ENCODE results near the gene OPALIN.

OPALIN gene

DNA sequence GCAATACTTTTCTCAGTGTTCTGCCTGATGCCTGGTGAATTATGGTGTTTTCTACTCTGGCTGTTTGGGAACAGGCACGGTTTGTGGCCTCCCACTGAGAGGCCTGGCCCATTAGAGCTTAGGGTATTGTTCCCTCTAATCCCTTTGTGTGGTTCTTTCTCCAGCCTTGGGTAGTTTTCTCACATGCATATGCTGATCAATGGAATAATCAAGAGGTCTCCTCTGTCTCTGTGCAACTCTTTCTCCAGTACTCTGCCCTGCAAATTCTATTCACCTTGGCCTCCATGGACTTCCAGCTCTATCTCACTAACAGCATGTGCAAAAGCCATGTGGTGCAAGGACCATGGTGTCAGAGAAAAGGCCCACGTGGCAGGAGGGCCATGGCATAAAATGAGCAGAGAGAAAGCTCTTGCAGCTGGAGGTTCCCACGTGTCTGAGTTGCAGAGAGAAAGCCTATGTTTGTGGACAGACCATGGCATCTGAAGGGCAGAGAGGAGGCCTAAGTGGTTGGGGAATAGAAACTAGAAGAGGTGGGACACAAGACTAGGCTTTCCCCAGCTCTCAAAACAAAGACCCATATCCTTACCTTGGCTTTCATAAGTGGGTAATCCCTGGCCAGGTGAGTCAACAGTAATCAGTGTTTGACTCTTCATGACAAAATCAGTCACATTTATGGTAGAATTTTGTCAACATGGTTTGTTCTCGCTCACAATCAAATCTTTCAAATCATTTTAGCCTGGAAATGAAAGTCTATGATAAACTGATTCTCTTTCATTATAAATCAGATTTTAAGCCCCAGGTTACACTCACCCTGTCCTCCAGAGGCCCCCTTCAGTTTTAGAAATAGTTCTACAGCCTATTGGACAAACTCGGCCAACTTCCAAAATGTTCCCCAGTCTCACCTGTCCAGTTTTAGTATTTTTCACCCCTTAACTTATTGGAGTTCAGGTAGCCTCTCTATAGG, 17.3 kb downstream of the OPALIN start:
- no peaks in the 10 kb centered on the region; the same call in 1 of the 2 replicates for H3K9me2 ChIP-seq (replicated peaks; ENCODE audit: low read depth, low read length)
- TF ChIP-seq CTCF (conservative IDR thresholded peaks at IDR 0.05; ENCODE audit: low read length) (no peak), EZH2phosphoT487 (IDR thresholded peaks at IDR 0.05; ENCODE audit: borderline replicate concordance) (no peak)
- no peak overlapping the region for H3K9ac ChIP-seq (ENCODE audit: low read depth, low read length, poor library complexity, severe bottlenecking)
- H3K36me3 ChIP-seq (ENCODE audit: insufficient read depth, low read length): no peaks in the 10 kb centered on the region
- H3K9me3 ChIP-seq (ENCODE audit: insufficient read depth, low read depth, low read length): peaks cover 8% of the 10 kb centered on the region; the same call in 1 of the 2 replicates
- H2AFZ ChIP-seq (ENCODE audit: low read length): no peak overlapping the region
- no peak overlapping the region for H3K4me2 ChIP-seq (ENCODE audit: low read depth, low read length, poor library complexity, severe bottlenecking)
- no peaks in the 10 kb centered on the region for H3F3A ChIP-seq (ENCODE audit: low read depth)
- H3K4me1 ChIP-seq (ENCODE audit: insufficient read depth, low read length, poor library complexity, severe bottlenecking): no peaks in the 10 kb centered on the region
- no peak overlapping the region for H3K4me3 ChIP-seq (ENCODE audit: low read length, poor library complexity, severe bottlenecking)
- H3K27me3 ChIP-seq (ENCODE audit: insufficient read depth, low read length, poor library complexity, severe bottlenecking): peaks cover 8% of the 10 kb centered on the region
- H3K79me2 ChIP-seq (ENCODE audit: insufficient read depth, low read length): no peaks in the 10 kb centered on the region
- no peaks in the 10 kb centered on the region for H4K20me1 ChIP-seq (ENCODE audit: insufficient read depth, low read length, poor library complexity, severe bottlenecking)

DNA sequence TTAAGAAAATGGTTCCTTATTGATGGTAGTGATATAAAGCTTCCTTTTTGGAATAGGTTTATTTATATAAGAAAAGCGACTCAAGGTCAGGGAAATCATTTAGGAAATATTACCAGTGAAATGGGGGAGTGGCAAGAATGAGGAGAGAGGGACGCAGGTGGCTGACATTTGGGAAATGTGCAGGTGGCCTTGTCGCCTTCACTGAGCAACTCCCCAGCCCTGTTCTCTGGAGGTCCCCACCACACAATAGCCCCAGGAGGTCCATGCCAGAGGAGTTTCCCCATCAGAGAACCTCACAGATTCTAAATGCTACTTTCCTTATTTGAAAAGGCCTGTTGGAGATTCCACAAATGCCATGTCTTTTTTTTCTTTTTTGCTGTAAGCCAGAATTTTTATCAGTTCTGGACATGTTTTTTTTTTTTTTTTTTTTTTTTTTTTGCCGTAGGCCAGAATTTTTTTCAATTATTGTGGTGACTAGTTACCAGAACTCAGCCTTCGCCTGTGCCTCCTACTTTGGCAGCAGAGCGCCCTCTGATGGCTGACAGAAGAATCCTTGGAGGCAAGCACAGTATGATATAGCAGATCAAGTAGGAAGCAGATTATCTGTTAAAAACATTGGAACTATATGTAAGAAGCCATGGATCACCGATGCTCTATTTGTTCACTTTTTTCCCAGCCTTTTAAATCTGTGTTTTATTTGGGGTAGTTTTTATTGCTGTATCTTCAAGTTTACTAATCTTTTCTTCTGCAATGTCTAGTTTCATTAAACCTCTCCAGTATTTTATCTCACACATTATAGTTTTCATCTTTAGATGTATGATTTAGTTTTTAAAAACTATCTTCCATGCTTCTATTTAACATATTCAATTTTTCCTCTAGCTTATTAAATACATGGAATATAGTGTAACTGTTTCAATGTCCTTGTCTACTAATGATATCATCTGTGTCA, 18.6 kb downstream of the OPALIN start:
- H3F3A ChIP-seq (ENCODE audit: low read depth): no peaks in the 10 kb centered on the region
- H3K36me3 ChIP-seq (ENCODE audit: insufficient read depth, low read length): no peaks in the 10 kb centered on the region

More for the DNA sequence above, 18.6 kb downstream of the OPALIN start:
- H3K4me1 ChIP-seq (ENCODE audit: insufficient read depth, low read length, poor library complexity, severe bottlenecking): no peaks in the 10 kb centered on the region
- H3K9ac ChIP-seq (ENCODE audit: low read depth, low read length, poor library complexity, severe bottlenecking): no peak overlapping the region
- no peaks in the 10 kb centered on the region for H3K79me2 ChIP-seq (ENCODE audit: insufficient read depth, low read length)
- no peaks in the 10 kb centered on the region for H4K20me1 ChIP-seq (ENCODE audit: insufficient read depth, low read length, poor library complexity, severe bottlenecking)
- no peaks in the 10 kb centered on the region for H3K27me3 ChIP-seq (ENCODE audit: insufficient read depth, low read length, poor library complexity, severe bottlenecking)
- no peak for TF ChIP-seq EZH2phosphoT487 (IDR thresholded peaks at IDR 0.05; ENCODE audit: borderline replicate concordance)
- peak; percentile 95 for TF ChIP-seq CTCF (conservative IDR thresholded peaks at IDR 0.05; ENCODE audit: low read length)
- no peak overlapping the region for H3K4me3 ChIP-seq (ENCODE audit: low read length, poor library complexity, severe bottlenecking)
- H2AFZ ChIP-seq (ENCODE audit: low read length): no peak overlapping the region
- no peaks in the 10 kb centered on the region; the same call in 1 of the 2 replicates for H3K9me2 ChIP-seq (replicated peaks; ENCODE audit: low read depth, low read length)
- H3K4me2 ChIP-seq (ENCODE audit: low read depth, low read length, poor library complexity, severe bottlenecking): no peak overlapping the region
- no peaks in the 10 kb centered on the region for H3K9me3 ChIP-seq (ENCODE audit: insufficient read depth, low read depth, low read length)
